ENCODE measurements around the gene APPL2. TPM values are rescaled to one million over a fixed set of nuclear protein-coding genes. Genes with fewer than 3 reads are reported as not detected.

APPL2 gene
- polyA plus RNA-seq, 3 donors = 6.4 to 19.8 (median 9.0) TPM

GRCh38 chr12:105273601-105274000, 37.6 kb upstream of the APPL2 start:
- no peak overlapping the region for H3K4me3 Mint-ChIP-seq
- Histone ChIP-seq H4K20me1 (ENCODE audit: insufficient read depth, low read length) (no peaks in the 10 kb centered on the region), H2AFZ (ENCODE audit: insufficient read depth, low read depth, low read length, poor library complexity, severe bottlenecking) (no peak overlapping the region), H3K9ac (ENCODE audit: insufficient read depth, low read length, poor library complexity, severe bottlenecking) (no peak overlapping the region), H3K4me1 (ENCODE audit: control insufficient read depth in 1 of 2, insufficient read depth in 2 of 2, low read length in 2 of 2) (no peaks in the 10 kb centered on the region), H3K27me3 (ENCODE audit: control insufficient read depth in 2 of 2, insufficient read depth in 2 of 2, low read length in 2 of 2) (no peaks in the 10 kb centered on the region), H3K27ac (ENCODE audit: low read depth in 1 of 2, low read length in 2 of 2) (no peak overlapping the region), H3K4me2 (replicated peaks; ENCODE audit: extremely low read depth, low read length, poor library complexity, severe bottlenecking) (no peak overlapping the region), H3K36me3 (replicated peaks in 1 of 2; ENCODE audit: control insufficient read depth in 1 of 2, insufficient read depth in 2 of 2, low read length in 2 of 2) (no peaks in the 10 kb centered on the region), H3K4me3 (replicated peaks in 1 of 3; ENCODE audit: low read depth in 2 of 3, low read length in 3 of 3) (no peak overlapping the region), H3K9me3 (replicated peaks in 1 of 2; ENCODE audit: control insufficient read depth in 1 of 2, insufficient read depth in 1 of 2, low read length in 2 of 2) (no peaks in the 10 kb centered on the region), H3K79me2 (ENCODE audit: insufficient read depth, low read length) (no peaks in the 10 kb centered on the region)
- TF ChIP-seq CTCF (IDR thresholded peaks at IDR 0.05) = no peak
- peaks cover 0 to 1% (median 0%) of the 10 kb centered on the region in 3 donors for H3K27me3 Mint-ChIP-seq (ENCODE audit: low read depth in 3 of 3)
- DNase-seq = no peak
- no peaks in the 10 kb centered on the region for H3K36me3 Mint-ChIP-seq
- no peak overlapping the region for H3K27ac Mint-ChIP-seq
- peaks cover 0 to 3% (median 0%) of the 10 kb centered on the region in 7 donors for H3K9me3 Mint-ChIP-seq
- H3K4me1 Mint-ChIP-seq = peaks cover 5% of the 10 kb centered on the region
- WGBS (ENCODE audit: insufficient coverage) = no CpG with 5 or more reads among the region's 2 CpGs
- intact Hi-C loops (cut with micrococcal nuclease) = no loop called here

- TF ChIP-seq CTCF (IDR thresholded peaks at IDR 0.05) = no peak
- Histone ChIP-seq H2AFZ (ENCODE audit: insufficient read depth, low read depth, low read length, poor library complexity, severe bottlenecking) (no peak overlapping the region), H3K36me3 (replicated peaks in 1 of 2; ENCODE audit: control insufficient read depth in 1 of 2, insufficient read depth in 2 of 2, low read length in 2 of 2) (no peaks in the 10 kb centered on the region), H3K27me3 (ENCODE audit: control insufficient read depth in 2 of 2, insufficient read depth in 2 of 2, low read length in 2 of 2) (no peaks in the 10 kb centered on the region), H3K9me3 (replicated peaks in 1 of 2; ENCODE audit: control insufficient read depth in 1 of 2, insufficient read depth in 1 of 2, low read length in 2 of 2) (no peaks in the 10 kb centered on the region), H3K4me2 (replicated peaks; ENCODE audit: extremely low read depth, low read length, poor library complexity, severe bottlenecking) (no peak overlapping the region), H4K20me1 (ENCODE audit: insufficient read depth, low read length) (no peaks in the 10 kb centered on the region), H3K4me1 (ENCODE audit: control insufficient read depth in 1 of 2, insufficient read depth in 2 of 2, low read length in 2 of 2) (no peaks in the 10 kb centered on the region), H3K9ac (ENCODE audit: insufficient read depth, low read length, poor library complexity, severe bottlenecking) (no peak overlapping the region), H3K27ac (ENCODE audit: low read depth in 1 of 2, low read length in 2 of 2) (no peak overlapping the region), H3K4me3 (replicated peaks in 1 of 3; ENCODE audit: low read depth in 2 of 3, low read length in 3 of 3) (no peak overlapping the region), H3K79me2 (ENCODE audit: insufficient read depth, low read length) (no peaks in the 10 kb centered on the region)
- no peak for DNase-seq
- Mint-ChIP-seq H3K4me3 (no peak overlapping the region), H3K27ac (no peak overlapping the region), H3K4me1 (peaks cover 5% of the 10 kb centered on the region), H3K27me3 (ENCODE audit: low read depth in 3 of 3) (peaks cover 0 to 1% (median 0%) of the 10 kb centered on the region in 3 donors), H3K36me3 (no peaks in the 10 kb centered on the region), H3K9me3 (peaks cover 0 to 3% (median 0%) of the 10 kb centered on the region in 7 donors)
- WGBS (ENCODE audit: insufficient coverage) = 96% methylated on average over 3 of the region's 4 CpGs
- intact Hi-C loops (cut with micrococcal nuclease) = no loop called here
Observed at GRCh38 chr12:105272814-105273416, 36.9 kb upstream of the APPL2 start.
